Nucleus accumbens (tissue), 56 donors: ENCODE measurements around the gene PHTF2.
"Not testable (repeated sequence)": the region's sequence is repeated elsewhere in the genome, so short reads cannot be mapped to it uniquely, and the experiment has no call there.

Experiments used
- DNase-seq, 56 donors: peaks; one replicate each; lab custom pipeline; 2025; lab: John Stamatoyannopoulos, UW

PHTF2 gene

GRCh38 chr7:77980087-77980713, 181.6 kb downstream of the PHTF2 start:
- DNase-seq = peak in 1 of 56 donors; percentile 15

GRCh38 chr7:77982926-77983550, 184.5 kb downstream of the PHTF2 start:
- DNase-seq = no peak

- DNase-seq = no peak
Measured at GRCh38 chr7:77983973-77984372, 185.4 kb downstream of the PHTF2 start.

- no peak for DNase-seq
Measured at GRCh38 chr7:77985232-77985973, 186.8 kb downstream of the PHTF2 start.

GRCh38 chr7:77985974-77986339, 187.4 kb downstream of the PHTF2 start:
- DNase-seq = no peak

GRCh38 chr7:77989981-77990566, 191.5 kb downstream of the PHTF2 start:
- DNase-seq = peak in 1 of 56 donors; percentile 1

GRCh38 chr7:77991656-77992055, 193.1 kb downstream of the PHTF2 start:
- DNase-seq = no peak

GRCh38 chr7:77993838-77994237, 195.3 kb downstream of the PHTF2 start:
- no peak for DNase-seq

GRCh38 chr7:77995717-77996116, 197.1 kb downstream of the PHTF2 start:
- no peak for DNase-seq

- DNase-seq = not testable (repeated sequence)
Measured at GRCh38 chr7:77999168-77999567, 200.6 kb downstream of the PHTF2 start.

- DNase-seq = no peak
Measured at GRCh38 chr7:78002021-78002420, 203.4 kb downstream of the PHTF2 start.

GRCh38 chr7:78002715-78003114, 204.1 kb downstream of the PHTF2 start:
- DNase-seq = no peak

- no peak for DNase-seq
Measured at GRCh38 chr7:78006063-78006755, 207.6 kb downstream of the PHTF2 start.
